ENCODE data around the gene STARD3. TPM values are rescaled to one million over a fixed set of nuclear protein-coding genes. Genes with fewer than 3 reads are reported as not detected.

The STARD3 gene
- total and polyA plus RNA-seq, 2 of the 13 experiments (the other 11 are each of a cell fraction or from before 2014, with no cell fraction given) = 34.6 to 100 TPM

GRCh38 chr17:39663688-39664580 lies 27.0 kb downstream of the STARD3 start (continued):
- no peak for TF ChIP-seq CENPT (CRISPR knock-in tag; IDR thresholded peaks at IDR 0.05; ENCODE audit: low read depth)
- peak; percentile 55 for TF ChIP-seq SAP130 (CRISPR knock-in tag; IDR thresholded peaks at IDR 0.05; ENCODE audit: low read depth)
- TF ChIP-seq KAT8 (CRISPR knock-in tag; IDR thresholded peaks at IDR 0.05) = no peak
- TF ChIP-seq NKX3-1 (CRISPR knock-in tag; IDR thresholded peaks at IDR 0.05) = no peak
- TF ChIP-seq HNRNPL (IDR thresholded peaks at IDR 0.05; ENCODE audit: low read depth, low read length) = peak; percentile 99
- no peak for TF ChIP-seq TOPORS (CRISPR knock-in tag; IDR thresholded peaks at IDR 0.05)
- TF ChIP-seq ZNF530 (CRISPR knock-in tag; IDR thresholded peaks at IDR 0.05; ENCODE audit: low read depth) = no peak
- no peak for TF ChIP-seq ZNF501 (CRISPR knock-in tag; IDR thresholded peaks at IDR 0.05)
- no peak for TF ChIP-seq ARHGAP35 (CRISPR knock-in tag; IDR thresholded peaks at IDR 0.05; ENCODE audit: borderline replicate concordance)
- no peak for TF ChIP-seq SIX4 (CRISPR knock-in tag; IDR thresholded peaks at IDR 0.05)
- TF ChIP-seq ARNT (IDR thresholded peaks at IDR 0.05) = no peak
- no peak for TF ChIP-seq CERS6 (CRISPR knock-in tag; IDR thresholded peaks at IDR 0.05)
- peak; percentile 37; the same call in 1 of the 2 replicates for TF ChIP-seq ZNF335 (CRISPR knock-in tag; IDR thresholded peaks at IDR 0.05)
- TF ChIP-seq PLRG1 (conservative IDR thresholded peaks at IDR 0.05) = no peak
- TF ChIP-seq POLR2AphosphoS2 (IDR thresholded peaks at IDR 0.05; ENCODE audit: low read depth, low read length) = no peak
- TF ChIP-seq ZNF343 (CRISPR knock-in tag; IDR thresholded peaks at IDR 0.05) = no peak
- TF ChIP-seq, protein P1, sequence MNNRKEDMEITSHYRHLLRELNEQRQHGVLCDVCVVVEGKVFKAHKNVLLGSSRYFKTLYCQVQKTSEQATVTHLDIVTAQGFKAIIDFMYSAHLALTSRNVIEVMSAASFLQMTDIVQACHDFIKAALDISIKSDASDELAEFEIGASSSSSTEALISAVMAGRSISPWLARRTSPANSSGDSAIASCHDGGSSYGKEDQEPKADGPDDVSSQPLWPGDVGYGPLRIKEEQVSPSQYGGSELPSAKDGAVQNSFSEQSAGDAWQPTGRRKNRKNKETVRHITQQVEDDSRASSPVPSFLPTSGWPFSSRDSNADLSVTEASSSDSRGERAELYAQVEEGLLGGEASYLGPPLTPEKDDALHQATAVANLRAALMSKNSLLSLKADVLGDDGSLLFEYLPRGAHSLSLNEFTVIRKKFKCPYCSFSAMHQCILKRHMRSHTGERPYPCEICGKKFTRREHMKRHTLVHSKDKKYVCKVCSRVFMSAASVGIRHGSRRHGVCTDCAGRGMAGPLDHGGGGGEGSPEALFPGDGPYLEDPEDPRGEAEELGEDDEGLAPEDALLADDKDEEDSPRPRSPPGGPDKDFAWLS (CRISPR knock-in tag; IDR thresholded peaks at IDR 0.05; ENCODE audit: borderline replicate concordance) = no peak
- peak; percentile 78 for TF ChIP-seq ZNF292 (CRISPR knock-in tag; IDR thresholded peaks at IDR 0.05; ENCODE audit: borderline replicate concordance, low read depth)
- TF ChIP-seq MIER3 (CRISPR knock-in tag; IDR thresholded peaks at IDR 0.05; ENCODE audit: borderline replicate concordance) = no peak
- peak; percentile 46; the same call in 1 of the 2 replicates for TF ChIP-seq ZFX (CRISPR knock-in tag; IDR thresholded peaks at IDR 0.05; ENCODE audit: low read depth)
- TF ChIP-seq RFXAP (CRISPR knock-in tag; IDR thresholded peaks at IDR 0.05; ENCODE audit: borderline replicate concordance) = no peak
- peak; percentile 15 for TF ChIP-seq TEAD3 (CRISPR knock-in tag; optimal IDR thresholded peaks at IDR 0.05; ENCODE audit: borderline replicate concordance)
- TF ChIP-seq ZNF788 (CRISPR knock-in tag; IDR thresholded peaks at IDR 0.05; ENCODE audit: borderline replicate concordance) = peak; percentile 36; the same call in 1 of the 2 replicates
- TF ChIP-seq ZNF337 (CRISPR knock-in tag; IDR thresholded peaks at IDR 0.05; ENCODE audit: borderline replicate concordance, low read depth) = no peak
- TF ChIP-seq AGO2 (optimal IDR thresholded peaks at IDR 0.05; ENCODE audit: low read depth, low read length) = peak; percentile 78
- TF ChIP-seq SP1 (IDR thresholded peaks at IDR 0.05) = no peak
- peak; percentile 46; the same call in 1 of the 2 replicates for TF ChIP-seq SP1 (CRISPR knock-in tag; IDR thresholded peaks at IDR 0.05)
- TF ChIP-seq PCBP1 (IDR thresholded peaks at IDR 0.05; ENCODE audit: borderline replicate concordance, low read depth, low read length) = 0 out of 2 replicates have a peak, but pooled peaks have one; percentile 37
- TF ChIP-seq ZFP36 (IDR thresholded peaks at IDR 0.05; ENCODE audit: borderline replicate concordance, low read depth, low read length, partially characterized antibody) = peak; percentile 6
- no peak for TF ChIP-seq DMAP1 (CRISPR knock-in tag; IDR thresholded peaks at IDR 0.05)

Measured in HepG2 (cell line).